ENCODE results near the gene CLASP1.

- TF ChIP-seq PATZ1 (CRISPR knock-in tag; IDR thresholded peaks at IDR 0.05; ENCODE audit: borderline replicate concordance), result no peak
- TF ChIP-seq ZFP3 (CRISPR knock-in tag; IDR thresholded peaks at IDR 0.05), result no peak
- TF ChIP-seq GLIS3 (CRISPR knock-in tag; IDR thresholded peaks at IDR 0.05), result no peak
- no peak for TF ChIP-seq ARNTL (CRISPR knock-in tag; IDR thresholded peaks at IDR 0.05; ENCODE audit: borderline replicate concordance, low read depth)
- TF ChIP-seq ZNF8 (CRISPR knock-in tag; IDR thresholded peaks at IDR 0.05), result no peak
- no peak for TF ChIP-seq SNAI2 (CRISPR knock-in tag; IDR thresholded peaks at IDR 0.05)
These were observed 277.2 kb downstream of the CLASP1 start for GRCh38 chr2:121372082-121372481.

Data from SK-N-SH treated with all-trans-retinoic acid at 6 μM for 48 hours (cell line).